Prostate gland (tissue), 2 donors: Measurements from ENCODE around the gene C20orf144. TPM values are rescaled to one million over a fixed set of nuclear protein-coding genes. Genes with fewer than 3 reads are reported as not detected.

ENCODE experiments used
- DNase-seq: peaks from one replicate; pipeline ENCODE4 v3.0.0-alpha.2; 2019; ENCODE audit warnings: low spot score
- H3K27ac ChIP-seq, 2 donors: fragments of 200-600 bp; sonication (generic); 2 replicates each; pipeline ENCODE4 v1.5.1; 2017 to 2019
- H3K27me3 ChIP-seq: fragments of 200-600 bp; sonication (generic); replicated peaks from 2 replicates; pipeline ENCODE4 v1.5.1; 2019; ENCODE audit not compliant: insufficient read depth
- H3K36me3 ChIP-seq, 2 donors: fragments of 200-600 bp; sonication (generic); 1 replicate in 1 of 2; 2 replicates in 1 of 2; pipeline versions ENCODE4 v1.5.1 to v1.8.1; 2017 to 2019
- H3K4me1 ChIP-seq: fragments of 200-600 bp; sonication (generic); replicated peaks from 2 replicates; pipeline ENCODE4 v1.5.1; 2019
- H3K4me3 ChIP-seq, 2 donors: fragments of 200-600 bp; sonication (generic); 2 replicates each; pipeline ENCODE4 v1.5.1; 2017 to 2019
- H3K9me3 ChIP-seq: fragments of 200-600 bp; sonication (generic); 2 replicates; pipeline ENCODE4 v1.5.1; 2017
- CTCF ChIP-seq, 4 experiments: fragments of 200-600 bp in 2 of 4; fragments of 450-650 bp in 2 of 4; sonication (generic) in 2 of 4; IDR thresholded peaks; 1 replicate in 3 of 4; 2 replicates in 1 of 4; pipeline ENCODE4 v1.5.1; 2016 to 2019; ENCODE audit warnings: antibody characterized with exemption in 4 of 4, mild to moderate bottlenecking in 2 of 4, moderate library complexity in 2 of 4
- POLR2A ChIP-seq: fragments of 450-650 bp; IDR thresholded peaks from one replicate; pipeline ENCODE4 v1.6.1; 2016; ENCODE audit warnings: antibody characterized with exemption, mild to moderate bottlenecking
- POLR2AphosphoS5 ChIP-seq: sonication (generic); formaldehyde crosslinking; IDR thresholded peaks from one replicate; pipeline ENCODE4 v1.6.1; 2017; ENCODE audit warnings: antibody characterized with exemption
- WGBS: methylation state at CpG from one replicate; pipeline ENCODE4 v1.1.5; 2018; 5-methylcytosine and 5-hydroxymethylcytosine counted together
- intact Hi-C: fragments of 100-400 bp; cut with DNase I; formaldehyde crosslinking; loops from one replicate; pipeline ENCODE4 v1.14.2; 2022
- total RNA-seq, 2 donors: library from RNA; depleted of rRNA; stranded (reverse); fragments of >200 nt; gene quantifications; one replicate each; pipeline ENCODE4 v1.1.0, GENCODE V29; 2016

The C20orf144 gene
- total RNA-seq, 2 donors from 2014 or later, result 0.14 to 0.91 TPM

GRCh38 chr20:33709905-33710541 is 47.9 kb downstream of the C20orf144 start:
- intact Hi-C loops, result no loop called here
- TF ChIP-seq POLR2A (no peak), POLR2AphosphoS5 (no peak), CTCF (IDR thresholded peaks at IDR 0.05) (no peak)
- no peaks in the 10 kb centered on the region for H3K9me3 ChIP-seq
- no peaks in the 10 kb centered on the region for H3K27me3 ChIP-seq
- H3K4me1 ChIP-seq, result no peaks in the 10 kb centered on the region
- WGBS, result 79% methylated on average over 16 of the region's 16 CpGs
- no peak overlapping the region for H3K4me3 ChIP-seq
- H3K36me3 ChIP-seq, result no peaks in the 10 kb centered on the region
- H3K27ac ChIP-seq, result no peak overlapping the region
- no peak for DNase-seq

GRCh38 chr20:33710681-33711445 is 48.7 kb downstream of the C20orf144 start:
- intact Hi-C loops, result no loop called here
- 76% methylated on average over 14 of the region's 14 CpGs for WGBS
- no peak overlapping the region for H3K4me3 ChIP-seq
- no peak for DNase-seq
- TF ChIP-seq CTCF (IDR thresholded peaks at IDR 0.05) (no peak), POLR2A (no peak), POLR2AphosphoS5 (no peak)
- no peaks in the 10 kb centered on the region for H3K36me3 ChIP-seq
- H3K4me1 ChIP-seq, result no peaks in the 10 kb centered on the region
- no peaks in the 10 kb centered on the region for H3K27me3 ChIP-seq
- no peak overlapping the region for H3K27ac ChIP-seq
- H3K9me3 ChIP-seq, result no peaks in the 10 kb centered on the region

- Histone ChIP-seq H3K36me3 (no peaks in the 10 kb centered on the region), H3K4me1 (no peaks in the 10 kb centered on the region), H3K4me3 (no peak overlapping the region), H3K27ac (no peak overlapping the region), H3K9me3 (no peaks in the 10 kb centered on the region), H3K27me3 (no peaks in the 10 kb centered on the region)
- DNase-seq, result no peak
- TF ChIP-seq POLR2A (no peak), POLR2AphosphoS5 (no peak), CTCF (IDR thresholded peaks at IDR 0.05) (no peak)
- intact Hi-C loops, result no loop called here
- WGBS, result 0% methylated on average over 1 of the region's 1 CpG
These were observed 49.3 kb downstream of the C20orf144 start for GRCh38 chr20:33711446-33711738.

Other genes starting within 250 kb of the C20orf144 start
- 100 to 1,000 TPM in 1 of 2 donors, 10 to 100 TPM in 1; 25.4 to 128 TPM for gene SNTA1, start 218.6 kb upstream of the C20orf144 start, total RNA-seq
- 10 to 100 TPM; 40.3 to 54.6 TPM for gene CBFA2T2, start 172.2 kb upstream of the C20orf144 start, total RNA-seq
- 1 to 10 TPM; 7.9 to 8.5 TPM for gene ACTL10, start 4.6 kb downstream of the C20orf144 start, total RNA-seq
- 100 to 1,000 TPM; 142 to 156 TPM for gene NECAB3, start 12.1 kb downstream of the C20orf144 start, total RNA-seq
- gene E2F1, start 24.1 kb downstream of the C20orf144 start, total RNA-seq, result 10 to 100 TPM in 1 of 2 donors, 1 to 10 TPM in 1; 2.0 to 10.1 TPM
- 10 to 100 TPM; 13.3 to 25.5 TPM for gene PXMP4, start 58.0 kb downstream of the C20orf144 start, total RNA-seq
- gene ZNF341, start 69.7 kb downstream of the C20orf144 start, total RNA-seq, result 1 to 10 TPM; 2.8 to 7.0 TPM
- 10 to 100 TPM; 75.7 to 85.8 TPM for gene CHMP4B, start 149.0 kb downstream of the C20orf144 start, total RNA-seq